IMR-90 (cell line): ENCODE measurements around the gene SEMA3E. TPM values are rescaled to one million over a fixed set of nuclear protein-coding genes. Genes with fewer than 3 reads are reported as not detected.

Source experiments
- ATAC-seq: fragments of 200-7000 bp; cut with Tn5 transposase; 2 replicates; pipeline ENCODE4 v1.9.1; 2020; ENCODE audit warnings: low read depth, mild to moderate bottlenecking, moderate library complexity
- BruUV-seq: library from RNA; stranded (reverse); fragments of 400-500 nt; replicated peaks from 2 replicates; lab custom pipeline; 2021; lab: Mats Ljungman, UMichigan
- CTCF ChIA-PET: fragments of 300-600 bp; formaldehyde crosslinking; extraction: SDS; loops from one replicate; lab custom pipeline; 2021; ENCODE audit warnings: antibody characterized with exemption; lab: Yijun Ruan, JAX
- POLR2A ChIA-PET: fragments of 300-600 bp; sonication (Branson Sonifier 250); formaldehyde crosslinking; loops from one replicate; lab custom pipeline; 2022; ENCODE audit warnings: antibody characterized with exemption; ENCODE audit not compliant: unreplicated experiment; lab: Charles Lee
- DNase-seq: peaks from one replicate; pipeline ENCODE4 v3.0.0; 2013
- H2AFZ ChIP-seq: replicated peaks from 2 replicates; pipeline ENCODE3; 2013; ENCODE audit warnings: low read length, mild to moderate bottlenecking; ENCODE audit not compliant: poor library complexity
- H2AK5ac ChIP-seq: 2 replicates; pipeline ENCODE4 v1.6.1; 2013; ENCODE audit warnings: low read depth, low read length, inconsistent platforms
- H2AK9ac ChIP-seq: replicated peaks from 2 replicates; pipeline ENCODE3; 2013; ENCODE audit warnings: mild to moderate bottlenecking, low read depth, low read length, moderate library complexity; ENCODE audit not compliant: poor library complexity
- H2BK120ac ChIP-seq: 2 replicates; pipeline ENCODE4 v1.6.1; 2013; ENCODE audit warnings: low read depth, low read length, inconsistent platforms
- H2BK15ac ChIP-seq: 3 replicates; pipeline ENCODE4 v1.6.1; 2013; ENCODE audit warnings: low read depth, low read length, inconsistent platforms
- H2BK20ac ChIP-seq: 2 replicates; pipeline ENCODE4 v1.6.1; 2013; ENCODE audit warnings: low read depth, mild to moderate bottlenecking, inconsistent platforms, low read length, moderate library complexity
- H2BK5ac ChIP-seq: 2 replicates; pipeline ENCODE4 v1.6.1; 2013; ENCODE audit warnings: mild to moderate bottlenecking, low read depth, low read length, inconsistent platforms; ENCODE audit not compliant: poor library complexity, severe bottlenecking
- H3K14ac ChIP-seq: replicated peaks from 2 replicates; pipeline ENCODE4 v1.6.1; 2013; ENCODE audit warnings: low read depth, low read length, inconsistent platforms
- H3K18ac ChIP-seq: 2 replicates; pipeline ENCODE4 v1.6.1; 2013; ENCODE audit warnings: low read depth, low read length, control low read depth
- H3K23ac ChIP-seq: 2 replicates; pipeline ENCODE4 v1.6.1; 2013; ENCODE audit warnings: low read depth, low read length, inconsistent platforms
- H3K27ac ChIP-seq: 2 replicates; pipeline ENCODE4 v1.5.1; 2013; ENCODE audit warnings: mild to moderate bottlenecking, control low read depth, low read length; ENCODE audit not compliant: insufficient read depth
- H3K27me3 ChIP-seq: 2 replicates; pipeline ENCODE4 v1.6.1; 2013; ENCODE audit warnings: low read length; ENCODE audit not compliant: control insufficient read depth, insufficient read depth
- H3K36me3 ChIP-seq: 2 replicates; pipeline ENCODE4 v1.6.1; 2013; ENCODE audit warnings: low read length, mixed read lengths; ENCODE audit not compliant: control insufficient read depth, insufficient read depth
- H3K4ac ChIP-seq: 2 replicates; pipeline ENCODE4 v1.6.1; 2013; ENCODE audit warnings: low read depth, low read length, inconsistent platforms
- H3K4me1 ChIP-seq: 2 replicates; pipeline ENCODE4 v1.6.1; 2013; ENCODE audit warnings: low read length, mixed read lengths; ENCODE audit not compliant: control insufficient read depth, insufficient read depth
- H3K4me2 ChIP-seq: 2 replicates; pipeline ENCODE4 v1.6.1; 2013; ENCODE audit warnings: low read depth, mild to moderate bottlenecking, control low read depth, low read length, moderate library complexity
- H3K4me3 ChIP-seq: 2 replicates; pipeline ENCODE4 v1.5.1; 2013; ENCODE audit warnings: low read depth, mild to moderate bottlenecking, control low read depth, low read length, moderate library complexity; ENCODE audit not compliant: insufficient read depth
- H3K56ac ChIP-seq: 2 replicates; pipeline ENCODE4 v1.6.1; 2013; ENCODE audit warnings: low read length, inconsistent platforms; ENCODE audit not compliant: insufficient read depth; ENCODE audit errors: extremely low read depth
- H3K79me1 ChIP-seq, 2 experiments: 2 replicates each; pipeline ENCODE4 v1.6.1; 2013; ENCODE audit warnings: low read length in 2 of 2, inconsistent platforms in 1 of 2, low read depth in 1 of 2
- H3K9ac ChIP-seq: 2 replicates; pipeline ENCODE4 v1.6.1; 2013; ENCODE audit warnings: low read depth, low read length, control low read depth
- H3K9me1 ChIP-seq: 2 replicates; pipeline ENCODE4 v1.6.1; 2013; ENCODE audit warnings: low read length, inconsistent platforms; ENCODE audit not compliant: insufficient read depth
- H3K9me3 ChIP-seq: 2 replicates; pipeline ENCODE4 v1.6.1; 2013; ENCODE audit warnings: low read length; ENCODE audit not compliant: control insufficient read depth, insufficient read depth
- H4K20me1 ChIP-seq: 2 replicates; pipeline ENCODE4 v1.6.1; 2013; ENCODE audit warnings: low read length, inconsistent platforms; ENCODE audit not compliant: insufficient read depth
- H4K5ac ChIP-seq: 2 replicates; pipeline ENCODE4 v1.6.1; 2013; ENCODE audit warnings: mild to moderate bottlenecking, low read depth, low read length, control low read depth
- H4K8ac ChIP-seq, 2 experiments: 2 replicates each; pipeline ENCODE4 v1.6.1; 2013; ENCODE audit warnings: low read depth in 2 of 2, low read length in 2 of 2, control low read depth in 1 of 2, inconsistent platforms in 1 of 2
- H4K91ac ChIP-seq: 2 replicates; pipeline ENCODE4 v1.6.1; 2013; ENCODE audit warnings: low read depth, low read length, inconsistent platforms; ENCODE audit not compliant: insufficient read depth
- BHLHE40 ChIP-seq: fragments of 150-350 bp; IDR thresholded peaks from 2 replicates; pipeline ENCODE4 v1.6.1; 2016; ENCODE audit warnings: mild to moderate bottlenecking, low read depth, low read length
- CEBPB ChIP-seq: IDR thresholded peaks from 2 replicates; pipeline ENCODE4 v1.6.1; 2012; ENCODE audit warnings: low read depth, low read length, improper control_type of control experiment
- CHD1 ChIP-seq: IDR thresholded peaks from 2 replicates; pipeline ENCODE4 v1.6.1; 2012; ENCODE audit warnings: low read depth, low read length, improper control_type of control experiment
- FOS ChIP-seq: fragments of 150-350 bp; IDR thresholded peaks from 2 replicates; pipeline ENCODE4 v1.6.1; 2016; ENCODE audit warnings: low read depth, low read length
- MAFK ChIP-seq: IDR thresholded peaks from 2 replicates; pipeline ENCODE4 v1.6.1; 2012; ENCODE audit warnings: low read depth, low read length, improper control_type of control experiment
- MAZ ChIP-seq: IDR thresholded peaks from 2 replicates; pipeline ENCODE4 v1.6.1; 2012; ENCODE audit warnings: low read depth, mild to moderate bottlenecking, low read length, improper control_type of control experiment, moderate library complexity, borderline replicate concordance
- MXI1 ChIP-seq: IDR thresholded peaks from 2 replicates; pipeline ENCODE4 v1.6.1; 2012; ENCODE audit warnings: low read depth, mild to moderate bottlenecking, low read length, moderate library complexity, borderline replicate concordance
- NFE2L2 ChIP-seq: fragments of 150-350 bp; IDR thresholded peaks from 2 replicates; pipeline ENCODE4 v1.6.1; 2016; ENCODE audit warnings: low read depth, mild to moderate bottlenecking, low read length
- POLR2A ChIP-seq: IDR thresholded peaks from 2 replicates; pipeline ENCODE4 v1.6.1; 2012; ENCODE audit warnings: mild to moderate bottlenecking, low read depth, low read length
- RAD21 ChIP-seq: IDR thresholded peaks from 2 replicates; pipeline ENCODE4 v1.6.1; 2012; ENCODE audit warnings: low read length, improper control_type of control experiment
- RCOR1 ChIP-seq: IDR thresholded peaks from 2 replicates; pipeline ENCODE4 v1.6.1; 2012; ENCODE audit warnings: mild to moderate bottlenecking, low read length, improper control_type of control experiment; ENCODE audit not compliant: insufficient replicate concordance
- RFX5 ChIP-seq: IDR thresholded peaks from 2 replicates; pipeline ENCODE4 v1.8.0; 2012; ENCODE audit warnings: low read depth, mild to moderate bottlenecking, low read length, moderate library complexity
- SMC3 ChIP-seq: fragments of 150-350 bp; IDR thresholded peaks from 2 replicates; pipeline ENCODE4 v1.6.1; 2016; ENCODE audit warnings: low read depth, mild to moderate bottlenecking, antibody characterized with exemption, low read length, moderate library complexity
- USF2 ChIP-seq: fragments of 150-350 bp; IDR thresholded peaks from 2 replicates; pipeline ENCODE4 v1.6.1; 2017; ENCODE audit warnings: mild to moderate bottlenecking, antibody characterized with exemption, low read length, low read depth
- WGBS, 2 experiments: methylation state at CpG; one replicate each; pipeline versions ENCODE4 v1.1.5 to v1.1.7; 2013; ENCODE audit warnings: missing lambda C conversion rate in 2 of 2; ENCODE audit not compliant: insufficient read length in 1 of 2; ENCODE audit errors: extremely low coverage in 2 of 2; 5-methylcytosine and 5-hydroxymethylcytosine counted together
- dilution Hi-C: fragments of 300-500 bp; cut with HindIII; formaldehyde crosslinking; loops from one replicate; pipeline ENCODE4 v1.14.3; 2018; ENCODE audit warnings: low sequenced_read_pairs; ENCODE audit not compliant: unreplicated experiment
- in situ Hi-C: fragments of 300-500 bp; cut with MboI; formaldehyde crosslinking; loops from 3 replicates; pipeline ENCODE4 v1.14.3; 2019; ENCODE audit warnings: low sequenced_read_pairs, inconsistent platforms, mixed read lengths
- intact Hi-C: fragments of 100-400 bp; cut with micrococcal nuclease; formaldehyde crosslinking; loops from 2 replicates; pipeline ENCODE4 v1.10.0; 2022
- polyA plus RNA-seq, 3 experiments: library from polyadenylated mRNA; depleted of rRNA; stranded (reverse); fragments of >200 nt; gene quantifications; 2 replicates each; pipeline ENCODE4 v1.2.3, GENCODE V29; 2012; ENCODE audit warnings: low replicate concordance in 1 of 3
- total RNA-seq: library from RNA; depleted of rRNA; stranded (reverse); fragments of >200 nt; gene quantifications from 2 replicates; pipeline ENCODE4 v1.2.3, GENCODE V29; 2012
- TF ChIP-seq, protein P1 (sequence below): fragments of 150-350 bp; IDR thresholded peaks from 2 replicates; pipeline ENCODE4 v1.6.1; 2016; ENCODE audit warnings: low read depth, mild to moderate bottlenecking, low read length, moderate library complexity, borderline replicate concordance
- TF ChIP-seq, protein P2 (sequence below): conservative IDR thresholded peaks from 2 replicates; pipeline ENCODE4 v1.5.1; 2012; ENCODE audit warnings: mild to moderate bottlenecking, low read depth, low read length, improper control_type of control experiment

Gene SEMA3E
- total and polyA plus RNA-seq, 2 of the 4 experiments (the other 2 are of a cell fraction): 0.31 to 0.72 TPM

DNA sequence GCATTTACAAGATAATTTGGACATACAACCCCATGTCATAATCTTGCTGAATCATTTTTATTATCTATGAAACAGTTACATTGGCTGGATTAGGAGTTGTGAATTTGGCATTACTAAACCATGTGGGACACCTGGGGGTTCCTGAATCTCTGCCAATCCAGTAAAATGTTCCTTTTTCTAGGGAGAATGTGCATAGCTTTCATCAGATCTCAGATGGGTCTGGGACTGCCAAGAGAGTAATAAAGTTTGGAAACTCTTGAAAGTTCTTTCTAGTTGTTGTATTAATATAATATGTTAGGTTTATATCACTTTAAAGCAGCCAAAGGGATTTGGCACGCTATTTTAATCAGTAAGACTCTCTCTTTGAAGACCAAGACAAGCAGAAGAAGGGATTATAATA is 62.7 kb downstream of the SEMA3E start:
- dilution Hi-C loops: no loop called here
- TF ChIP-seq, protein P1, sequence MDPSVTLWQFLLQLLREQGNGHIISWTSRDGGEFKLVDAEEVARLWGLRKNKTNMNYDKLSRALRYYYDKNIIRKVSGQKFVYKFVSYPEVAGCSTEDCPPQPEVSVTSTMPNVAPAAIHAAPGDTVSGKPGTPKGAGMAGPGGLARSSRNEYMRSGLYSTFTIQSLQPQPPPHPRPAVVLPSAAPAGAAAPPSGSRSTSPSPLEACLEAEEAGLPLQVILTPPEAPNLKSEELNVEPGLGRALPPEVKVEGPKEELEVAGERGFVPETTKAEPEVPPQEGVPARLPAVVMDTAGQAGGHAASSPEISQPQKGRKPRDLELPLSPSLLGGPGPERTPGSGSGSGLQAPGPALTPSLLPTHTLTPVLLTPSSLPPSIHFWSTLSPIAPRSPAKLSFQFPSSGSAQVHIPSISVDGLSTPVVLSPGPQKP: no peak
- no peak for TF ChIP-seq MAZ
- no peak for TF ChIP-seq RFX5
- TF ChIP-seq USF2: no peak
- TF ChIP-seq CHD1: no peak
- TF ChIP-seq BHLHE40: no peak
- TF ChIP-seq CEBPB: no peak
- TF ChIP-seq MAFK: no peak
- TF ChIP-seq, protein P2, sequence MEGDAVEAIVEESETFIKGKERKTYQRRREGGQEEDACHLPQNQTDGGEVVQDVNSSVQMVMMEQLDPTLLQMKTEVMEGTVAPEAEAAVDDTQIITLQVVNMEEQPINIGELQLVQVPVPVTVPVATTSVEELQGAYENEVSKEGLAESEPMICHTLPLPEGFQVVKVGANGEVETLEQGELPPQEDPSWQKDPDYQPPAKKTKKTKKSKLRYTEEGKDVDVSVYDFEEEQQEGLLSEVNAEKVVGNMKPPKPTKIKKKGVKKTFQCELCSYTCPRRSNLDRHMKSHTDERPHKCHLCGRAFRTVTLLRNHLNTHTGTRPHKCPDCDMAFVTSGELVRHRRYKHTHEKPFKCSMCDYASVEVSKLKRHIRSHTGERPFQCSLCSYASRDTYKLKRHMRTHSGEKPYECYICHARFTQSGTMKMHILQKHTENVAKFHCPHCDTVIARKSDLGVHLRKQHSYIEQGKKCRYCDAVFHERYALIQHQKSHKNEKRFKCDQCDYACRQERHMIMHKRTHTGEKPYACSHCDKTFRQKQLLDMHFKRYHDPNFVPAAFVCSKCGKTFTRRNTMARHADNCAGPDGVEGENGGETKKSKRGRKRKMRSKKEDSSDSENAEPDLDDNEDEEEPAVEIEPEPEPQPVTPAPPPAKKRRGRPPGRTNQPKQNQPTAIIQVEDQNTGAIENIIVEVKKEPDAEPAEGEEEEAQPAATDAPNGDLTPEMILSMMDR: no peak
- TF ChIP-seq FOS: no peak
- TF ChIP-seq NFE2L2: no peak
- no peak for TF ChIP-seq RAD21
- TF ChIP-seq MXI1: no peak
- no peak for TF ChIP-seq POLR2A
- TF ChIP-seq RCOR1: no peak
- TF ChIP-seq SMC3: no peak

More for the DNA sequence above, 62.7 kb downstream of the SEMA3E start:
- Histone ChIP-seq H3K14ac (no peak overlapping the region), H3K9me1 (no peaks in the 10 kb centered on the region), H3K9me3 (no peaks in the 10 kb centered on the region), H4K5ac (no peak overlapping the region), H4K91ac (no peak overlapping the region), H4K20me1 (no peaks in the 10 kb centered on the region), H3K4me2 (no peak overlapping the region), H3K4me3 (no peak overlapping the region), H2AK5ac (no peak overlapping the region), H3K4me1 (no peaks in the 10 kb centered on the region), H2BK120ac (no peak overlapping the region), H3K23ac (no peak overlapping the region), H2AFZ (no peak overlapping the region), H2BK15ac (no peak overlapping the region), H3K27ac (no peak overlapping the region), H3K9ac (no peak overlapping the region), H3K18ac (no peak overlapping the region), H2AK9ac (no peak overlapping the region), H3K27me3 (no peaks in the 10 kb centered on the region; the same call in 1 of the 2 replicates), H2BK5ac (no peak overlapping the region), H3K4ac (no peak overlapping the region), H3K79me1 (no peaks in the 10 kb centered on the region), H3K56ac (no peak overlapping the region), H2BK20ac (no peak overlapping the region), H3K36me3 (no peaks in the 10 kb centered on the region), H4K8ac (no peak overlapping the region)
- no CpG with 5 or more reads among the region's 1 CpG for WGBS, 2 experiments
- DNase-seq (no peak), ATAC-seq (no peak)
- in situ Hi-C loops: no loop called here
- ChIA-PET CTCF (no interaction called here), POLR2A (no interaction called here)
- no TSS peak for BruUV-seq
- intact Hi-C loops: no loop called here
